Naive thymus-derived CD4-positive, alpha-beta T cell (primary cell): ENCODE data around the gene LHFPL3. TPM values are rescaled to one million over a fixed set of nuclear protein-coding genes. Genes with fewer than 3 reads are reported as not detected.

Source experiments
- ATAC-seq: fragments of 150-1000 bp; cut with Tn5 transposase; 2 replicates; pipeline ENCODE4 v1.10.0; 2021; ENCODE audit warnings: mild to moderate bottlenecking, moderate library complexity
- CTCF ChIA-PET: fragments of 350-600 bp; sonication (Branson Sonifier 250); formaldehyde crosslinking; loops from one replicate; lab custom pipeline; 2021; ENCODE audit warnings: antibody characterized with exemption; lab: Charles Lee
- POLR2A ChIA-PET: fragments of 350-600 bp; sonication (Branson Sonifier 250); formaldehyde crosslinking; loops from one replicate; lab custom pipeline; 2021; ENCODE audit warnings: antibody characterized with exemption, inconsistent platforms; lab: Charles Lee
- DNase-seq, 9 donors: peaks; one replicate each; pipeline versions ENCODE4 v3.0.0 to v3.0.0-alpha.2; 2020 to 2022; ENCODE audit warnings: mixed read lengths in 1 of 9
- H3K27ac ChIP-seq: one replicate; pipeline ENCODE4 v1.7.0; 2013; ENCODE audit warnings: mild to moderate bottlenecking, low read depth, low read length, moderate library complexity
- H3K27me3 ChIP-seq, 2 donors: one replicate each; pipeline ENCODE4 v1.7.0; 2013; ENCODE audit warnings: low read length in 2 of 2, mild to moderate bottlenecking in 2 of 2, moderate library complexity in 2 of 2; ENCODE audit not compliant: control insufficient read depth in 2 of 2, insufficient read depth in 2 of 2
- H3K36me3 ChIP-seq, 3 experiments: 1 replicate in 2 of 3; 2 replicates in 1 of 3; pipeline ENCODE4 v1.7.0; 2013; ENCODE audit warnings: low read length in 3 of 3, mild to moderate bottlenecking in 3 of 3, moderate library complexity in 1 of 3; ENCODE audit not compliant: insufficient read depth in 3 of 3, control insufficient read depth in 2 of 3
- H3K4me1 ChIP-seq, 2 donors: one replicate each; pipeline ENCODE4 v1.7.0; 2013; ENCODE audit warnings: low read length in 2 of 2, mild to moderate bottlenecking in 2 of 2, moderate library complexity in 1 of 2; ENCODE audit not compliant: control insufficient read depth in 2 of 2, insufficient read depth in 2 of 2
- H3K4me3 ChIP-seq: 2 replicates; pipeline ENCODE4 v1.7.0; 2013; ENCODE audit warnings: mild to moderate bottlenecking, low read length
- H3K9me3 ChIP-seq, 3 experiments: 1 replicate in 2 of 3; 2 replicates in 1 of 3; pipeline ENCODE4 v1.7.0; 2013; ENCODE audit warnings: low read length in 3 of 3; ENCODE audit not compliant: control insufficient read depth in 2 of 3
- H3K27ac Mint-ChIP-seq, 9 donors: one replicate each; pipeline ENCODE4 v1.8.0; 2020 to 2022; ENCODE audit warnings: mixed read lengths in 9 of 9, mild to moderate bottlenecking in 8 of 9, moderate library complexity in 5 of 9, inconsistent platforms in 2 of 9
- H3K27me3 Mint-ChIP-seq, 5 donors: one replicate each; pipeline ENCODE4 v1.8.0; 2021 to 2022; ENCODE audit warnings: mixed read lengths in 5 of 5, mild to moderate bottlenecking in 1 of 5
- H3K36me3 Mint-ChIP-seq, 5 donors: one replicate each; pipeline ENCODE4 v1.8.0; 2020 to 2022; ENCODE audit warnings: mixed read lengths in 5 of 5, mild to moderate bottlenecking in 3 of 5, inconsistent platforms in 1 of 5
- H3K4me1 Mint-ChIP-seq, 7 donors: one replicate each; pipeline ENCODE4 v1.8.0; 2020 to 2022; ENCODE audit warnings: mixed read lengths in 7 of 7, mild to moderate bottlenecking in 3 of 7, inconsistent platforms in 1 of 7
- H3K4me3 Mint-ChIP-seq, 10 donors: one replicate each; pipeline ENCODE4 v1.8.0; 2020 to 2022; ENCODE audit warnings: mild to moderate bottlenecking in 10 of 10, mixed read lengths in 10 of 10, moderate library complexity in 6 of 10, inconsistent platforms in 2 of 10
- H3K9me3 Mint-ChIP-seq, 11 donors: one replicate each; pipeline ENCODE4 v1.8.0; 2020 to 2022; ENCODE audit warnings: mixed read lengths in 11 of 11, mild to moderate bottlenecking in 4 of 11, inconsistent platforms in 1 of 11, moderate library complexity in 1 of 11
- intact Hi-C, 2 donors: fragments of 100-400 bp; cut with micrococcal nuclease; formaldehyde crosslinking; loops; one replicate each; pipeline ENCODE4 v1.15.1; 2023
- polyA plus RNA-seq, 2 donors: library from polyadenylated mRNA; unstranded; fragments of 300-500 nt; fragmentation: Illumina TruSeq; gene quantifications; one replicate each; pipeline ENCODE4 v1.2.3, GENCODE V29; 2021
- total RNA-seq, 6 experiments: library from RNA in 5 of 6; stranded (reverse) in 5 of 6; gene quantifications; 1 replicate in 5 of 6; 2 replicates in 1 of 6; pipeline ENCODE4 v1.2.3 and lab custom pipeline; 2021 to 2026

Gene LHFPL3
- total and polyA plus RNA-seq, 7 experiments from 2014 or later = not detected

- no peaks in the 10 kb centered on the region for H3K36me3 Mint-ChIP-seq
- CTCF ChIA-PET = no interaction called here
- no peaks in the 10 kb centered on the region for H3K4me1 ChIP-seq
- no peak overlapping the region for H3K4me3 ChIP-seq
- POLR2A ChIA-PET = no interaction called here
- H3K27ac ChIP-seq = no peak overlapping the region
- DNase-seq (no peak), ATAC-seq (no peak)
- no peak overlapping the region for H3K4me3 Mint-ChIP-seq
- no peaks in the 10 kb centered on the region for H3K27me3 ChIP-seq
- H3K4me1 Mint-ChIP-seq = no peaks in the 10 kb centered on the region
- intact Hi-C loops = no loop called here
- H3K36me3 ChIP-seq = no peaks in the 10 kb centered on the region
- H3K27me3 Mint-ChIP-seq = peaks cover 0 to 10% (median 0%) of the 10 kb centered on the region in 5 donors
- H3K9me3 ChIP-seq = no peaks in the 10 kb centered on the region
- no peak overlapping the region for H3K27ac Mint-ChIP-seq
- no peaks in the 10 kb centered on the region for H3K9me3 Mint-ChIP-seq
These were observed 336.2 kb downstream of the LHFPL3 start for GRCh38 chr7:104664648-104665047.

GRCh38 chr7:104677587-104677986 lies 349.2 kb downstream of the LHFPL3 start:
- CTCF ChIA-PET = no interaction called here
- no peak overlapping the region for H3K27ac ChIP-seq
- Mint-ChIP-seq H3K4me1 (no peaks in the 10 kb centered on the region), H3K4me3 (no peak overlapping the region), H3K36me3 (no peaks in the 10 kb centered on the region), H3K9me3 (peaks cover 0 to 3% (median 0%) of the 10 kb centered on the region in 11 donors), H3K27ac (no peak overlapping the region), H3K27me3 (peaks cover 7 to 28% (median 20%) of the 10 kb centered on the region in 5 donors)
- intact Hi-C loops = no loop called here
- no peaks in the 10 kb centered on the region for H3K9me3 ChIP-seq
- H3K36me3 ChIP-seq = no peaks in the 10 kb centered on the region
- ATAC-seq (no peak), DNase-seq (no peak)
- no peaks in the 10 kb centered on the region for H3K4me1 ChIP-seq
- H3K4me3 ChIP-seq = no peak overlapping the region
- POLR2A ChIA-PET = no interaction called here
- no peaks in the 10 kb centered on the region for H3K27me3 ChIP-seq

GRCh38 chr7:104679085-104679484 lies 350.7 kb downstream of the LHFPL3 start:
- H3K27ac ChIP-seq = no peak overlapping the region
- ChIA-PET CTCF (no interaction called here), POLR2A (no interaction called here)
- no peaks in the 10 kb centered on the region for H3K36me3 ChIP-seq
- no peak overlapping the region for H3K4me3 Mint-ChIP-seq
- peaks cover 0 to 5% (median 0%) of the 10 kb centered on the region in 11 donors for H3K9me3 Mint-ChIP-seq
- H3K27me3 Mint-ChIP-seq = peaks cover 3 to 23% (median 19%) of the 10 kb centered on the region in 5 donors
- H3K4me1 ChIP-seq = no peaks in the 10 kb centered on the region
- H3K36me3 Mint-ChIP-seq = no peaks in the 10 kb centered on the region
- H3K27me3 ChIP-seq = no peaks in the 10 kb centered on the region
- DNase-seq = no peak
- no peak for ATAC-seq
- H3K4me1 Mint-ChIP-seq = no peaks in the 10 kb centered on the region
- intact Hi-C loops = no loop called here
- H3K9me3 ChIP-seq = no peaks in the 10 kb centered on the region
- no peak overlapping the region for H3K27ac Mint-ChIP-seq
- H3K4me3 ChIP-seq = no peak overlapping the region

GRCh38 chr7:104686286-104686685 lies 357.9 kb downstream of the LHFPL3 start:
- no peaks in the 10 kb centered on the region for H3K27me3 ChIP-seq
- H3K27ac ChIP-seq = no peak overlapping the region
- no peaks in the 10 kb centered on the region for H3K4me1 ChIP-seq
- POLR2A ChIA-PET = no interaction called here
- Mint-ChIP-seq H3K27ac (no peak overlapping the region), H3K27me3 (peaks cover 0 to 30% (median 12%) of the 10 kb centered on the region in 5 donors), H3K4me3 (no peak overlapping the region), H3K9me3 (peaks cover 0 to 5% (median 1%) of the 10 kb centered on the region in 11 donors), H3K4me1 (no peaks in the 10 kb centered on the region), H3K36me3 (no peaks in the 10 kb centered on the region)
- ATAC-seq (no peak), DNase-seq (no peak)
- H3K9me3 ChIP-seq = no peaks in the 10 kb centered on the region
- intact Hi-C loops = no loop called here
- H3K36me3 ChIP-seq = no peaks in the 10 kb centered on the region
- CTCF ChIA-PET = no interaction called here
- no peak overlapping the region for H3K4me3 ChIP-seq

GRCh38 chr7:104694710-104695109 lies 366.3 kb downstream of the LHFPL3 start:
- ATAC-seq = no peak
- no peaks in the 10 kb centered on the region for H3K4me1 ChIP-seq

GRCh38 chr7:104695563-104695962 lies 367.2 kb downstream of the LHFPL3 start:
- Mint-ChIP-seq H3K27me3 (peaks cover 0 to 6% (median 4%) of the 10 kb centered on the region in 5 donors), H3K9me3 (peaks cover 0 to 19% (median 6%) of the 10 kb centered on the region in 11 donors), H3K27ac (no peak overlapping the region), H3K4me1 (no peaks in the 10 kb centered on the region), H3K36me3 (no peaks in the 10 kb centered on the region), H3K4me3 (no peak overlapping the region)
- ATAC-seq (no peak), DNase-seq (no peak)
- no peak overlapping the region for H3K27ac ChIP-seq
- ChIA-PET POLR2A (no interaction called here), CTCF (no interaction called here)
- no peaks in the 10 kb centered on the region for H3K4me1 ChIP-seq
- no peak overlapping the region for H3K4me3 ChIP-seq
- no peaks in the 10 kb centered on the region for H3K9me3 ChIP-seq
- no peaks in the 10 kb centered on the region for H3K27me3 ChIP-seq
- intact Hi-C loops = no loop called here
- H3K36me3 ChIP-seq = no peaks in the 10 kb centered on the region

More at GRCh38 chr7:104694710-104695109, 366.3 kb downstream of the LHFPL3 start:
- no peak for DNase-seq
- intact Hi-C loops = no loop called here
- CTCF ChIA-PET = no interaction called here
- Mint-ChIP-seq H3K36me3 (no peaks in the 10 kb centered on the region), H3K27me3 (peaks cover 0 to 6% (median 0%) of the 10 kb centered on the region in 5 donors), H3K9me3 (peaks cover 0 to 19% (median 6%) of the 10 kb centered on the region in 11 donors), H3K4me3 (no peak overlapping the region), H3K4me1 (no peaks in the 10 kb centered on the region), H3K27ac (no peak overlapping the region)
- Histone ChIP-seq H3K27ac (no peak overlapping the region), H3K4me3 (no peak overlapping the region), H3K36me3 (no peaks in the 10 kb centered on the region), H3K9me3 (no peaks in the 10 kb centered on the region), H3K27me3 (no peaks in the 10 kb centered on the region)
- POLR2A ChIA-PET = no interaction called here

GRCh38 chr7:104700336-104700735 lies 371.9 kb downstream of the LHFPL3 start:
- H3K36me3 ChIP-seq = no peaks in the 10 kb centered on the region
- Mint-ChIP-seq H3K27me3 (peaks cover 2 to 9% (median 5%) of the 10 kb centered on the region in 5 donors), H3K27ac (no peak overlapping the region), H3K36me3 (no peaks in the 10 kb centered on the region), H3K4me3 (no peak overlapping the region), H3K9me3 (peaks cover 0 to 13% (median 0%) of the 10 kb centered on the region in 11 donors), H3K4me1 (no peaks in the 10 kb centered on the region)
- H3K9me3 ChIP-seq = no peaks in the 10 kb centered on the region
- H3K4me3 ChIP-seq = no peak overlapping the region
- no peak overlapping the region for H3K27ac ChIP-seq
- H3K4me1 ChIP-seq = no peaks in the 10 kb centered on the region
- intact Hi-C loops = no loop called here
- DNase-seq (no peak), ATAC-seq (no peak)
- ChIA-PET POLR2A (no interaction called here), CTCF (no interaction called here)
- H3K27me3 ChIP-seq = no peaks in the 10 kb centered on the region
